Midbrain (tissue), 1 donor: ENCODE results near the gene BPIFB1.

Experiments
- DNase-seq: peaks from one replicate; lab custom pipeline; 2025; lab: John Stamatoyannopoulos, UW

The BPIFB1 gene

GRCh38 chr20:33298391-33298790 lies 15.4 kb downstream of the BPIFB1 start:
- DNase-seq: no peak

- DNase-seq: peak; percentile 55
These were observed 16.1 kb downstream of the BPIFB1 start for GRCh38 chr20:33299111-33299603.

- DNase-seq: no peak
These were observed 18.3 kb downstream of the BPIFB1 start for GRCh38 chr20:33301192-33301930.

GRCh38 chr20:33303595-33303994 lies 20.6 kb downstream of the BPIFB1 start:
- DNase-seq: no peak

GRCh38 chr20:33304046-33304445 lies 21.0 kb downstream of the BPIFB1 start:
- DNase-seq: no peak

- DNase-seq: no peak
These were observed 22.6 kb downstream of the BPIFB1 start for GRCh38 chr20:33305589-33306057.

- DNase-seq: no peak
These were observed 23.2 kb downstream of the BPIFB1 start for GRCh38 chr20:33306228-33306627.

- no peak for DNase-seq
These were observed 23.8 kb downstream of the BPIFB1 start for GRCh38 chr20:33306807-33307206.

- DNase-seq: no peak
These were observed 25.7 kb downstream of the BPIFB1 start for GRCh38 chr20:33308668-33309067.

- DNase-seq: no peak
These were observed 26.6 kb downstream of the BPIFB1 start for GRCh38 chr20:33309631-33310030.

- DNase-seq: no peak
These were observed 27.4 kb downstream of the BPIFB1 start for GRCh38 chr20:33310327-33310899.

GRCh38 chr20:33311011-33311410 lies 28.0 kb downstream of the BPIFB1 start:
- DNase-seq: no peak

GRCh38 chr20:33311996-33312395 lies 29.0 kb downstream of the BPIFB1 start:
- no peak for DNase-seq

- no peak for DNase-seq
These were observed 29.6 kb downstream of the BPIFB1 start for GRCh38 chr20:33312583-33312982.

GRCh38 chr20:33313686-33314314 lies 30.8 kb downstream of the BPIFB1 start:
- DNase-seq: no peak

GRCh38 chr20:33316343-33316742 lies 33.3 kb downstream of the BPIFB1 start:
- DNase-seq: no peak

- DNase-seq: no peak
These were observed 33.9 kb downstream of the BPIFB1 start for GRCh38 chr20:33316958-33317357.

GRCh38 chr20:33317424-33318095 lies 34.5 kb downstream of the BPIFB1 start:
- DNase-seq: no peak

GRCh38 chr20:33318096-33318429 lies 35.0 kb downstream of the BPIFB1 start:
- DNase-seq: no peak

GRCh38 chr20:33320006-33320405 lies 37.0 kb downstream of the BPIFB1 start:
- no peak for DNase-seq

- no peak for DNase-seq
These were observed 39.4 kb downstream of the BPIFB1 start for GRCh38 chr20:33322456-33322855.

GRCh38 chr20:33323236-33323635 lies 40.2 kb downstream of the BPIFB1 start:
- no peak for DNase-seq

- DNase-seq: no peak
These were observed 42.3 kb downstream of the BPIFB1 start for GRCh38 chr20:33325350-33325749.
